Upper lobe of left lung (tissue), 4 donors: ENCODE measurements around the gene CSNK1D.

Experiments
- CTCF ChIP-seq, 6 experiments: fragments of 450-650 bp in 4 of 6; fragments of 200-600 bp in 2 of 6; sonication (generic) in 2 of 6; IDR thresholded peaks; one replicate each; pipeline ENCODE4 v1.5.1; 2016 to 2019; ENCODE audit warnings: antibody characterized with exemption in 6 of 6
- POLR2A ChIP-seq, 4 donors: fragments of 450-650 bp; IDR thresholded peaks; one replicate each; pipeline ENCODE4 v1.5.1; 2016 to 2017; ENCODE audit warnings: antibody characterized with exemption in 4 of 4, mild to moderate bottlenecking in 2 of 4
- POLR2AphosphoS5 ChIP-seq, 2 donors: sonication (generic); formaldehyde crosslinking; IDR thresholded peaks; one replicate each; pipeline ENCODE4 v1.5.1; 2017; ENCODE audit warnings: antibody characterized with exemption in 2 of 2

GRCh38 chr17:82219083-82219482 lies 54.4 kb downstream of the CSNK1D start:
- TF ChIP-seq CTCF (IDR thresholded peaks at IDR 0.05) (no peak), POLR2A (IDR thresholded peaks at IDR 0.05) (no peak), POLR2AphosphoS5 (IDR thresholded peaks at IDR 0.05) (no peak)
